H1 (cell line): Measurements from ENCODE around the gene PUDP. TPM values are rescaled to one million over a fixed set of nuclear protein-coding genes. Genes with fewer than 3 reads are reported as not detected.

ENCODE experiments used
- CEBPB ChIP-seq: IDR thresholded peaks from 2 replicates; pipeline ENCODE4 v1.6.1; 2012; ENCODE audit warnings: low read depth, low read length
- CHD7 ChIP-seq: fragments of 300-600 bp; sonication (generic); IDR thresholded peaks from 2 replicates; pipeline ENCODE4 v1.7.1; 2012; ENCODE audit warnings: low read length, moderate library complexity, mild to moderate bottlenecking, inconsistent platforms; ENCODE audit not compliant: insufficient replicate concordance
- TAF7 ChIP-seq: optimal IDR thresholded peaks from 2 replicates; pipeline ENCODE3; 2011; ENCODE audit warnings: low read depth, mild to moderate bottlenecking, inconsistent platforms, low read length, moderate library complexity, borderline replicate concordance
- polyA plus RNA-seq, 7 experiments: library from polyadenylated mRNA; depleted of rRNA in 3 of 7; stranded (reverse) in 5 of 7; unstranded in 2 of 7; fragments of >200 nt in 5 of 7; fragments of 200-250 nt in 2 of 7; gene quantifications; 1 replicate in 5 of 7; 2 replicates in 1 of 7; 4 replicates in 1 of 7; pipeline versions ENCODE4 v1.2.1 to v1.2.3, GENCODE V29; 2011 to 2013; ENCODE audit warnings: missing spikeins in 2 of 7, mixed read lengths in 2 of 7
- total RNA-seq: library from RNA; stranded (reverse); fragmentation: NEBNext Ultra II Directional; extraction: Animal tissue kit (Norgen Biotek cat#: 25700); gene quantifications from 2 replicates; pipeline ENCODE4 v1.2.1, GENCODE V29; 2021

The PUDP gene
- total and polyA plus RNA-seq, 2 of the 8 experiments (the other 6 are each of a cell fraction or from before 2014, with no cell fraction given): 27.2 to 30.2 TPM

- TF ChIP-seq CHD7 (no peak), CEBPB (no peak), TAF7 (no peak)
- TF ChIP-seq, all 59 proteins: peak for 0
Observed at GRCh38 chrX:7168371-7168770, 20.4 kb upstream of the PUDP start (continued).
